Esophagus muscularis mucosa (tissue), 4 donors: ENCODE data around the gene OR2T35.

ENCODE experiments used
- EP300 ChIP-seq: sonication (generic); formaldehyde crosslinking; IDR thresholded peaks from one replicate; pipeline ENCODE4 v1.6.1; 2017; ENCODE audit warnings: antibody characterized with exemption
- POLR2A ChIP-seq: fragments of 450-650 bp; IDR thresholded peaks from one replicate; pipeline ENCODE4 v1.6.1; 2017; ENCODE audit warnings: antibody characterized with exemption, moderate library complexity, mild to moderate bottlenecking, low read depth
- POLR2AphosphoS5 ChIP-seq, 2 donors: sonication (generic); formaldehyde crosslinking; IDR thresholded peaks; one replicate each; pipeline ENCODE4 v1.6.1; 2017; ENCODE audit warnings: antibody characterized with exemption in 2 of 2
- TF ChIP-seq, protein P1 (sequence below), 3 experiments: fragments of 200-600 bp in 2 of 3; fragments of 450-650 bp in 1 of 3; sonication (generic) in 2 of 3; IDR thresholded peaks; one replicate each; pipeline ENCODE4 v1.5.1; 2017 to 2019; ENCODE audit warnings: antibody characterized with exemption in 3 of 3, mild to moderate bottlenecking in 2 of 3, moderate library complexity in 1 of 3

DNA sequence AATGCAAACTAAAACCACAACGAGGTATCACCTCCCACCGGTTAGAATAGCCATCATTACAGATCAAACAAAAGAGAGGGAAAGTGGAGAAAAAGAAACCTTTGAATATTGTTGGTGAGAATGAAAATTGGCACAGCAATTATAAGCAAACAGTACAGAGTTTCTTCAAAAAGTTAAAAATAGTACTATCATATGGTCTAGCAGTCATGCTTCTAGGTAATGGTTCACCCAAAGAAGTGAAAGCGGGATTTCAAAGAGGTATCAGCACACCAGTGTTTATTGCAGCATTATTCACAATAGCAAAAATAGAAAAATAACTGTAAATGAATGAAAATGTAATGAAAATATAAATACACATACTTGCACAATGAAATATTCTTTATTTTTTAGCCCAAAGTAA lies 55.7 kb downstream of the OR2T35 start:
- TF ChIP-seq, protein P1, sequence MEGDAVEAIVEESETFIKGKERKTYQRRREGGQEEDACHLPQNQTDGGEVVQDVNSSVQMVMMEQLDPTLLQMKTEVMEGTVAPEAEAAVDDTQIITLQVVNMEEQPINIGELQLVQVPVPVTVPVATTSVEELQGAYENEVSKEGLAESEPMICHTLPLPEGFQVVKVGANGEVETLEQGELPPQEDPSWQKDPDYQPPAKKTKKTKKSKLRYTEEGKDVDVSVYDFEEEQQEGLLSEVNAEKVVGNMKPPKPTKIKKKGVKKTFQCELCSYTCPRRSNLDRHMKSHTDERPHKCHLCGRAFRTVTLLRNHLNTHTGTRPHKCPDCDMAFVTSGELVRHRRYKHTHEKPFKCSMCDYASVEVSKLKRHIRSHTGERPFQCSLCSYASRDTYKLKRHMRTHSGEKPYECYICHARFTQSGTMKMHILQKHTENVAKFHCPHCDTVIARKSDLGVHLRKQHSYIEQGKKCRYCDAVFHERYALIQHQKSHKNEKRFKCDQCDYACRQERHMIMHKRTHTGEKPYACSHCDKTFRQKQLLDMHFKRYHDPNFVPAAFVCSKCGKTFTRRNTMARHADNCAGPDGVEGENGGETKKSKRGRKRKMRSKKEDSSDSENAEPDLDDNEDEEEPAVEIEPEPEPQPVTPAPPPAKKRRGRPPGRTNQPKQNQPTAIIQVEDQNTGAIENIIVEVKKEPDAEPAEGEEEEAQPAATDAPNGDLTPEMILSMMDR (IDR thresholded peaks at IDR 0.05): no peak
- TF ChIP-seq POLR2A (no peak), POLR2AphosphoS5 (IDR thresholded peaks at IDR 0.05) (no peak), EP300 (no peak)
